CD8-positive, alpha-beta memory T cell (primary cell): ENCODE results near the gene CCN2. TPM values are rescaled to one million over a fixed set of nuclear protein-coding genes. Genes with fewer than 3 reads are reported as not detected.

Experiments
- CTCF ChIA-PET: fragments of 350-600 bp; sonication (Branson Sonifier 250); formaldehyde crosslinking; loops from one replicate; lab custom pipeline; 2021; ENCODE audit warnings: antibody characterized with exemption; lab: Charles Lee
- POLR2A ChIA-PET: fragments of 350-600 bp; sonication (Branson Sonifier 250); formaldehyde crosslinking; loops from one replicate; lab custom pipeline; 2021; ENCODE audit warnings: antibody characterized with exemption; lab: Charles Lee
- DNase-seq, 5 donors: peaks; one replicate each; pipeline versions ENCODE4 v3.0.0 to v3.0.0-alpha.2; 2020 to 2022; ENCODE audit warnings: mixed read lengths in 1 of 5
- H3K27ac ChIP-seq: one replicate; pipeline ENCODE4 v1.7.0; 2013; ENCODE audit warnings: low read depth, mild to moderate bottlenecking, low read length, moderate library complexity
- H3K27me3 ChIP-seq: 2 replicates; pipeline ENCODE4 v1.7.0; 2013; ENCODE audit warnings: low read length, mild to moderate bottlenecking; ENCODE audit not compliant: insufficient read depth, poor library complexity, severe bottlenecking
- H3K36me3 ChIP-seq: 2 replicates; pipeline ENCODE4 v1.7.0; 2013; ENCODE audit warnings: mild to moderate bottlenecking, low read length, moderate library complexity; ENCODE audit not compliant: insufficient read depth
- H3K4me1 ChIP-seq: 2 replicates; pipeline ENCODE4 v1.7.0; 2013; ENCODE audit warnings: mild to moderate bottlenecking, low read length, moderate library complexity; ENCODE audit not compliant: insufficient read depth
- H3K4me3 ChIP-seq: 2 replicates; pipeline ENCODE4 v1.7.0; 2013; ENCODE audit warnings: mild to moderate bottlenecking, low read length
- H3K9me3 ChIP-seq: 2 replicates; pipeline ENCODE4 v1.7.0; 2013; ENCODE audit warnings: mild to moderate bottlenecking, low read length
- H3K27ac Mint-ChIP-seq, 8 donors: one replicate each; pipeline ENCODE4 v1.8.0; 2020 to 2021; ENCODE audit warnings: mixed read lengths in 8 of 8, mild to moderate bottlenecking in 6 of 8, inconsistent platforms in 3 of 8, moderate library complexity in 3 of 8
- H3K27me3 Mint-ChIP-seq, 2 donors: one replicate each; pipeline ENCODE4 v1.8.0; 2020 to 2021; ENCODE audit warnings: mixed read lengths in 2 of 2, mild to moderate bottlenecking in 1 of 2, moderate library complexity in 1 of 2
- H3K36me3 Mint-ChIP-seq, 3 donors: one replicate each; pipeline ENCODE4 v1.8.0; 2020 to 2021; ENCODE audit warnings: mixed read lengths in 3 of 3, inconsistent platforms in 1 of 3, mild to moderate bottlenecking in 1 of 3
- H3K4me1 Mint-ChIP-seq, 3 donors: one replicate each; pipeline ENCODE4 v1.8.0; 2020 to 2021; ENCODE audit warnings: mixed read lengths in 3 of 3, inconsistent platforms in 1 of 3, mild to moderate bottlenecking in 1 of 3
- H3K4me3 Mint-ChIP-seq, 7 donors: one replicate each; pipeline ENCODE4 v1.8.0; 2020 to 2021; ENCODE audit warnings: mixed read lengths in 7 of 7, mild to moderate bottlenecking in 6 of 7, moderate library complexity in 4 of 7, inconsistent platforms in 2 of 7
- H3K9me3 Mint-ChIP-seq, 5 donors: one replicate each; pipeline ENCODE4 v1.8.0; 2020 to 2022; ENCODE audit warnings: mixed read lengths in 5 of 5, mild to moderate bottlenecking in 3 of 5, moderate library complexity in 2 of 5, inconsistent platforms in 1 of 5
- polyA plus RNA-seq: library from polyadenylated mRNA; unstranded; fragments of 300-500 nt; fragmentation: Illumina TruSeq; gene quantifications from one replicate; pipeline ENCODE4 v1.2.3, GENCODE V29; 2021
- total RNA-seq, 2 experiments: library from RNA; stranded (reverse); gene quantifications; one replicate each; pipeline ENCODE4 v1.2.3, GENCODE V29; 2021

The CCN2 gene
- total and polyA plus RNA-seq, 3 experiments from 2014 or later: not detected

- H3K27me3 Mint-ChIP-seq: peaks cover 0 to 2% of the 10 kb centered on the region in 2 donors
- no peak overlapping the region for H3K27ac ChIP-seq
- DNase-seq: no peak
- POLR2A ChIA-PET: no interaction called here
- no peak overlapping the region for H3K4me3 ChIP-seq
- no peaks in the 10 kb centered on the region for H3K4me1 ChIP-seq
- H3K9me3 ChIP-seq: no peaks in the 10 kb centered on the region
- peaks cover 0 to 9% (median 0%) of the 10 kb centered on the region in 5 donors for H3K9me3 Mint-ChIP-seq
- CTCF ChIA-PET: no interaction called here
- H3K27ac Mint-ChIP-seq: no peak overlapping the region
- no peaks in the 10 kb centered on the region for H3K36me3 ChIP-seq
- no peak overlapping the region for H3K4me3 Mint-ChIP-seq
- H3K4me1 Mint-ChIP-seq: no peaks in the 10 kb centered on the region
- no peaks in the 10 kb centered on the region for H3K36me3 Mint-ChIP-seq
- no peaks in the 10 kb centered on the region for H3K27me3 ChIP-seq
These were observed 37.9 kb upstream of the CCN2 start for GRCh38 chr6:131989036-131989435.

- Histone ChIP-seq H3K27me3 (no peaks in the 10 kb centered on the region), H3K27ac (no peak overlapping the region), H3K4me1 (no peaks in the 10 kb centered on the region), H3K4me3 (no peak overlapping the region), H3K9me3 (no peaks in the 10 kb centered on the region), H3K36me3 (no peaks in the 10 kb centered on the region)
- H3K27ac Mint-ChIP-seq: no peak overlapping the region
- DNase-seq: no peak
- POLR2A ChIA-PET: no interaction called here
- peaks cover 0 to 4% of the 10 kb centered on the region in 2 donors for H3K27me3 Mint-ChIP-seq
- H3K4me3 Mint-ChIP-seq: no peak overlapping the region
- no peaks in the 10 kb centered on the region for H3K36me3 Mint-ChIP-seq
- CTCF ChIA-PET: no interaction called here
- H3K9me3 Mint-ChIP-seq: peaks cover 0 to 2% (median 0%) of the 10 kb centered on the region in 5 donors
- no peaks in the 10 kb centered on the region for H3K4me1 Mint-ChIP-seq
These were observed 31.6 kb upstream of the CCN2 start for GRCh38 chr6:131982740-131983259.

GRCh38 chr6:131981624-131981978 is 30.4 kb upstream of the CCN2 start:
- no peak overlapping the region for H3K4me3 ChIP-seq
- H3K4me1 ChIP-seq: no peaks in the 10 kb centered on the region
- H3K4me3 Mint-ChIP-seq: no peak overlapping the region
- H3K27me3 ChIP-seq: no peaks in the 10 kb centered on the region
- H3K36me3 ChIP-seq: no peaks in the 10 kb centered on the region
- H3K27ac Mint-ChIP-seq: no peak overlapping the region
- ChIA-PET POLR2A (no interaction called here), CTCF (no interaction called here)
- H3K27ac ChIP-seq: no peak overlapping the region
- no peaks in the 10 kb centered on the region for H3K36me3 Mint-ChIP-seq
- no peaks in the 10 kb centered on the region for H3K9me3 Mint-ChIP-seq
- H3K27me3 Mint-ChIP-seq: peaks cover 0 to 8% of the 10 kb centered on the region in 2 donors
- no peaks in the 10 kb centered on the region for H3K9me3 ChIP-seq
- DNase-seq: no peak
- H3K4me1 Mint-ChIP-seq: no peaks in the 10 kb centered on the region

- Histone ChIP-seq H3K4me1 (no peaks in the 10 kb centered on the region), H3K27me3 (no peaks in the 10 kb centered on the region), H3K36me3 (no peaks in the 10 kb centered on the region), H3K27ac (no peak overlapping the region), H3K9me3 (no peaks in the 10 kb centered on the region), H3K4me3 (no peak overlapping the region)
- DNase-seq: no peak
- H3K36me3 Mint-ChIP-seq: no peaks in the 10 kb centered on the region
- no peaks in the 10 kb centered on the region for H3K9me3 Mint-ChIP-seq
- peaks cover 0 to 8% of the 10 kb centered on the region in 2 donors for H3K27me3 Mint-ChIP-seq
- H3K4me1 Mint-ChIP-seq: no peaks in the 10 kb centered on the region
- POLR2A ChIA-PET: no interaction called here
- CTCF ChIA-PET: no interaction called here
- no peak overlapping the region for H3K27ac Mint-ChIP-seq
- no peak overlapping the region for H3K4me3 Mint-ChIP-seq
These were observed 29.8 kb upstream of the CCN2 start for GRCh38 chr6:131980791-131981623.

GRCh38 chr6:131980338-131980790 is 29.2 kb upstream of the CCN2 start:
- Mint-ChIP-seq H3K4me1 (no peaks in the 10 kb centered on the region), H3K4me3 (no peak overlapping the region), H3K36me3 (no peaks in the 10 kb centered on the region), H3K27ac (no peak overlapping the region), H3K9me3 (no peaks in the 10 kb centered on the region), H3K27me3 (peaks cover 0 to 8% of the 10 kb centered on the region in 2 donors)
- ChIA-PET POLR2A (no interaction called here), CTCF (no interaction called here)
- Histone ChIP-seq H3K4me1 (no peaks in the 10 kb centered on the region), H3K9me3 (no peaks in the 10 kb centered on the region), H3K27me3 (no peaks in the 10 kb centered on the region), H3K27ac (no peak overlapping the region), H3K4me3 (no peak overlapping the region), H3K36me3 (no peaks in the 10 kb centered on the region)
- DNase-seq: no peak

GRCh38 chr6:131979515-131980337 is 28.6 kb upstream of the CCN2 start:
- POLR2A ChIA-PET: no interaction called here
- H3K36me3 Mint-ChIP-seq: no peaks in the 10 kb centered on the region
- H3K27me3 Mint-ChIP-seq: peaks cover 0 to 8% of the 10 kb centered on the region in 2 donors
- no peak overlapping the region for H3K27ac Mint-ChIP-seq
- H3K9me3 Mint-ChIP-seq: no peaks in the 10 kb centered on the region
- no peaks in the 10 kb centered on the region for H3K27me3 ChIP-seq
- no peaks in the 10 kb centered on the region for H3K36me3 ChIP-seq
- no peak overlapping the region for H3K4me3 ChIP-seq
- H3K27ac ChIP-seq: no peak overlapping the region
- DNase-seq: no peak
- no peaks in the 10 kb centered on the region for H3K9me3 ChIP-seq
- H3K4me3 Mint-ChIP-seq: no peak overlapping the region
- H3K4me1 ChIP-seq: no peaks in the 10 kb centered on the region
- H3K4me1 Mint-ChIP-seq: no peaks in the 10 kb centered on the region
- CTCF ChIA-PET: no interaction called here

GRCh38 chr6:131978522-131978921 is 27.4 kb upstream of the CCN2 start:
- peaks cover 0 to 9% of the 10 kb centered on the region in 2 donors for H3K27me3 Mint-ChIP-seq
- no peaks in the 10 kb centered on the region for H3K27me3 ChIP-seq
- H3K27ac Mint-ChIP-seq: no peak overlapping the region
- H3K4me1 ChIP-seq: no peaks in the 10 kb centered on the region
- H3K9me3 ChIP-seq: no peaks in the 10 kb centered on the region
- no peak overlapping the region for H3K27ac ChIP-seq
- H3K4me1 Mint-ChIP-seq: no peaks in the 10 kb centered on the region
- CTCF ChIA-PET: no interaction called here
- POLR2A ChIA-PET: no interaction called here
- H3K9me3 Mint-ChIP-seq: no peaks in the 10 kb centered on the region
- no peak overlapping the region for H3K4me3 ChIP-seq
- H3K4me3 Mint-ChIP-seq: no peak overlapping the region
- no peaks in the 10 kb centered on the region for H3K36me3 ChIP-seq
- no peak for DNase-seq
- no peaks in the 10 kb centered on the region for H3K36me3 Mint-ChIP-seq

- no peaks in the 10 kb centered on the region for H3K36me3 Mint-ChIP-seq
- H3K27ac ChIP-seq: no peak overlapping the region
- H3K4me3 Mint-ChIP-seq: no peak overlapping the region
- H3K4me1 Mint-ChIP-seq: no peaks in the 10 kb centered on the region
- H3K27me3 ChIP-seq: no peaks in the 10 kb centered on the region
- no peaks in the 10 kb centered on the region for H3K36me3 ChIP-seq
- no peaks in the 10 kb centered on the region for H3K9me3 ChIP-seq
- H3K4me1 ChIP-seq: no peaks in the 10 kb centered on the region
- no peak overlapping the region for H3K4me3 ChIP-seq
- DNase-seq: no peak
- H3K27ac Mint-ChIP-seq: no peak overlapping the region
- POLR2A ChIA-PET: no interaction called here
- H3K9me3 Mint-ChIP-seq: no peaks in the 10 kb centered on the region
- CTCF ChIA-PET: no interaction called here
- H3K27me3 Mint-ChIP-seq: peaks cover 0 to 13% of the 10 kb centered on the region in 2 donors
These were observed 25.4 kb upstream of the CCN2 start for GRCh38 chr6:131976545-131977061.
